ENCODE results near the gene RRAGC. TPM values are rescaled to one million over a fixed set of nuclear protein-coding genes. Genes with fewer than 3 reads are reported as not detected.

Gene RRAGC
- total and polyA plus RNA-seq, 2 donors (not counting 1 experiment from before 2014, with no cell fraction given), result 27.4 to 53.4 TPM

DNA sequence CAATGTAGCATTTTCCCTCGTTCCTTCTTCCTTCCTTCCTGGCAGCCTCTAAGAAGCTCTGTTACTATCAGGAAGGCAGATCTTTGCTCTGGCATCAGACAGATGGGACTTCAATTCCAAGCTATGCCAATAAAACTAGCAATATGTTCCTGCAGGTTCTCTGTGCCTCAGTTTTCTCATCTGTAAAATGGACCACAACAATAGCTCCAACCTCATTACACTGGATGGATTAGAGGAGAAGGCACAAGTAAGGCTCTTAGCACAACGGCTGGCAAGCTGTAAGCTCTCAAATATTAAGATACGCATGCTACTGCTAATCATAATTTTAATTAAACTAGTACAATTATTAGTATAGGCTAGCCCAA is 27.2 kb downstream of the RRAGC start:
- Histone ChIP-seq H3K4me2 (ENCODE audit: extremely low read depth, insufficient read depth, low read length) (no peak overlapping the region), H3K4me1 (ENCODE audit: control insufficient read depth, extremely low read depth, insufficient read depth, low read length) (no peaks in the 10 kb centered on the region), H2AFZ (ENCODE audit: low read length) (no peak overlapping the region), H3K9me3 (ENCODE audit: control insufficient read depth, insufficient read depth, low read depth, low read length) (no peaks in the 10 kb centered on the region), H3K27me3 (ENCODE audit: control insufficient read depth, insufficient read depth, low read length) (peaks cover 4% of the 10 kb centered on the region), H3K36me3 (ENCODE audit: control insufficient read depth, insufficient read depth, low read length) (no peaks in the 10 kb centered on the region), H4K20me1 (ENCODE audit: control insufficient read depth, extremely low read depth, insufficient read depth, low read length) (no peaks in the 10 kb centered on the region), H3K9ac (ENCODE audit: insufficient read depth, low read length) (no peak overlapping the region), H3K79me2 (ENCODE audit: control insufficient read depth, insufficient read depth, low read length) (no peaks in the 10 kb centered on the region), H3K27ac (ENCODE audit: insufficient read depth, low read length) (no peak overlapping the region), H3K4me3 (replicated peaks in 1 of 4; ENCODE audit: control extremely low read depth in 1 of 4, insufficient read depth in 1 of 4, low read depth in 3 of 4, low read length in 4 of 4) (no peak overlapping the region)
- TF ChIP-seq, protein P1, sequence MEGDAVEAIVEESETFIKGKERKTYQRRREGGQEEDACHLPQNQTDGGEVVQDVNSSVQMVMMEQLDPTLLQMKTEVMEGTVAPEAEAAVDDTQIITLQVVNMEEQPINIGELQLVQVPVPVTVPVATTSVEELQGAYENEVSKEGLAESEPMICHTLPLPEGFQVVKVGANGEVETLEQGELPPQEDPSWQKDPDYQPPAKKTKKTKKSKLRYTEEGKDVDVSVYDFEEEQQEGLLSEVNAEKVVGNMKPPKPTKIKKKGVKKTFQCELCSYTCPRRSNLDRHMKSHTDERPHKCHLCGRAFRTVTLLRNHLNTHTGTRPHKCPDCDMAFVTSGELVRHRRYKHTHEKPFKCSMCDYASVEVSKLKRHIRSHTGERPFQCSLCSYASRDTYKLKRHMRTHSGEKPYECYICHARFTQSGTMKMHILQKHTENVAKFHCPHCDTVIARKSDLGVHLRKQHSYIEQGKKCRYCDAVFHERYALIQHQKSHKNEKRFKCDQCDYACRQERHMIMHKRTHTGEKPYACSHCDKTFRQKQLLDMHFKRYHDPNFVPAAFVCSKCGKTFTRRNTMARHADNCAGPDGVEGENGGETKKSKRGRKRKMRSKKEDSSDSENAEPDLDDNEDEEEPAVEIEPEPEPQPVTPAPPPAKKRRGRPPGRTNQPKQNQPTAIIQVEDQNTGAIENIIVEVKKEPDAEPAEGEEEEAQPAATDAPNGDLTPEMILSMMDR (conservative IDR thresholded peaks at IDR 0.05 in 1 of 2, IDR thresholded peaks at IDR 0.05 in 1 of 2; ENCODE audit: low read depth in 1 of 2, low read length in 2 of 2), result no peak
- no peak for TF ChIP-seq EZH2 (IDR thresholded peaks at IDR 0.05; ENCODE audit: low read length, missing control alignments)
- no peak for DNase-seq (ENCODE audit: low read depth in 2 of 2)

DNA sequence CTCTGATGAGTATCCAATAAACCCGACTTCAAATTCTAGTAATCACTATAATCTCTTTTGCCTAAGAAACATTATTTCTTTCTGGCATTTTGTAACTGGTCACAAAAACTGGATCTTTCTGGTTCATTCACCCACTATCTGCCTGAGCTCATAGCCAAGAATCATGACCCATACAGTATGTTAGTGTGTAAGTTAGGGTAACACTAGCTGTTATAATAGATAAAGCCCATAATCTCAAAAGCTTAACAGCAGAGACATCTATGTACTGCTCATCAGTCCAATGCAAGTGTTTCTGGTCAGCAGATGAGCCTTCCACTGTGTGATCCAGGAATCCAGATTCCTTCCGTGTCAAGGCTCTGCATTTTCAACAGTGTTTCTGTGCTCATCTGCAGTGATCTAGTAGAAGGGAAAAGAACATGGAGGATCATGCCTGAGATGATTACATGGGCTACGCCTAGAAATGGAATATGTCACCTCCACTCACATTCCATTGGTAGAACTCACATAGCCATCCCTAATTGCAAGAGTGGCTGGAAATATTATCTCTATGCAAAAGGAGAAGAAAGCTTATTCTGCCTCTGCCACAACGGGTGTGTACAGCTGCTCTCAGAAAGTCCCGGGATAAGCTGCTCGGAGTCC is 27.7 kb downstream of the RRAGC start:
- no peak for DNase-seq (ENCODE audit: low read depth in 2 of 2)
- H3K4me2 ChIP-seq (ENCODE audit: extremely low read depth, insufficient read depth, low read length), result no peak overlapping the region
- TF ChIP-seq, protein P1 (conservative IDR thresholded peaks at IDR 0.05 in 1 of 2, IDR thresholded peaks at IDR 0.05 in 1 of 2; ENCODE audit: low read depth in 1 of 2, low read length in 2 of 2), result no peak
- TF ChIP-seq EZH2 (IDR thresholded peaks at IDR 0.05; ENCODE audit: low read length, missing control alignments), result no peak

DNA sequence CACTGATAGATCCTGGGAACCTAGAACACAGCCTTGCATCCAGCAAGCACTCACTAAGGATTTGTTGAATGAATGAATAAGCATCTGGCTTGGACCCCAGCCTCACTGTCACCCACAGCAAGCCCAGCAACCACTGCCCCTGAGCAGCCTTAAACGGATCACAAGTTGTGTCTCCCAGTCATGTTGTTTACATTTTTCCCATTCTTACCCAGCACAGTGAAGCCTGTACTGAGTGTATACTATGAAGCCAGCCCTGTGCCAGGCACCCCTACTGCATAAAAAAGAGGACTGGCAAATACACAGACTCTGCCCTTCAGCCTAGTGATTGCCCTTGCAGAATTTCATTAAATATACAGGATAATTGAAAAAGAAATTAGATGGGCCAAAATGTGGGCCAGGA is 30.2 kb downstream of the RRAGC start:
- H3K4me2 ChIP-seq (ENCODE audit: extremely low read depth, insufficient read depth, low read length), result no peak overlapping the region
- no peak overlapping the region for H2AFZ ChIP-seq (ENCODE audit: low read length)
- H3K27ac ChIP-seq (ENCODE audit: insufficient read depth, low read length), result no peak overlapping the region
- no peaks in the 10 kb centered on the region for H3K9me3 ChIP-seq (ENCODE audit: control insufficient read depth, insufficient read depth, low read depth, low read length)
- peaks cover 6% of the 10 kb centered on the region for H3K27me3 ChIP-seq (ENCODE audit: control insufficient read depth, insufficient read depth, low read length)
- DNase-seq (ENCODE audit: low read depth in 2 of 2), result no peak
- no peaks in the 10 kb centered on the region for H3K79me2 ChIP-seq (ENCODE audit: control insufficient read depth, insufficient read depth, low read length)
- no peaks in the 10 kb centered on the region for H3K4me1 ChIP-seq (ENCODE audit: control insufficient read depth, extremely low read depth, insufficient read depth, low read length)
- H3K9ac ChIP-seq (ENCODE audit: insufficient read depth, low read length), result no peak overlapping the region
- no peak overlapping the region for H3K4me3 ChIP-seq (replicated peaks in 1 of 4; ENCODE audit: control extremely low read depth in 1 of 4, insufficient read depth in 1 of 4, low read depth in 3 of 4, low read length in 4 of 4)
- H4K20me1 ChIP-seq (ENCODE audit: control insufficient read depth, extremely low read depth, insufficient read depth, low read length), result no peaks in the 10 kb centered on the region
- no peaks in the 10 kb centered on the region for H3K36me3 ChIP-seq (ENCODE audit: control insufficient read depth, insufficient read depth, low read length)
- TF ChIP-seq, protein P1 (conservative IDR thresholded peaks at IDR 0.05 in 1 of 2, IDR thresholded peaks at IDR 0.05 in 1 of 2; ENCODE audit: low read depth in 1 of 2, low read length in 2 of 2), result no peak
- no peak for TF ChIP-seq EZH2 (IDR thresholded peaks at IDR 0.05; ENCODE audit: low read length, missing control alignments)

More for the DNA sequence above, 27.7 kb downstream of the RRAGC start:
- Histone ChIP-seq H3K27me3 (ENCODE audit: control insufficient read depth, insufficient read depth, low read length) (peaks cover 4% of the 10 kb centered on the region), H3K9ac (ENCODE audit: insufficient read depth, low read length) (no peak overlapping the region), H2AFZ (ENCODE audit: low read length) (no peak overlapping the region), H3K4me1 (ENCODE audit: control insufficient read depth, extremely low read depth, insufficient read depth, low read length) (no peaks in the 10 kb centered on the region), H3K79me2 (ENCODE audit: control insufficient read depth, insufficient read depth, low read length) (no peaks in the 10 kb centered on the region), H3K36me3 (ENCODE audit: control insufficient read depth, insufficient read depth, low read length) (no peaks in the 10 kb centered on the region), H3K27ac (ENCODE audit: insufficient read depth, low read length) (no peak overlapping the region), H3K9me3 (ENCODE audit: control insufficient read depth, insufficient read depth, low read depth, low read length) (no peaks in the 10 kb centered on the region), H4K20me1 (ENCODE audit: control insufficient read depth, extremely low read depth, insufficient read depth, low read length) (no peaks in the 10 kb centered on the region), H3K4me3 (replicated peaks in 1 of 4; ENCODE audit: control extremely low read depth in 1 of 4, insufficient read depth in 1 of 4, low read depth in 3 of 4, low read length in 4 of 4) (no peak overlapping the region)
